GM19324 (cell line): ENCODE data around the gene FKBP10.
"Not testable (repeated sequence)": the region's sequence is repeated elsewhere in the genome, so short reads cannot be mapped to it uniquely, and the experiment has no call there.

Source experiments
- ATAC-seq: cut with Tn5 transposase; IDR thresholded peaks from one replicate; pipeline ENCODE4 v1.9.1; 2021; ENCODE audit warnings: mild to moderate bottlenecking, moderate library complexity; ENCODE audit not compliant: unreplicated experiment, low FRiP score

Gene FKBP10

DNA sequence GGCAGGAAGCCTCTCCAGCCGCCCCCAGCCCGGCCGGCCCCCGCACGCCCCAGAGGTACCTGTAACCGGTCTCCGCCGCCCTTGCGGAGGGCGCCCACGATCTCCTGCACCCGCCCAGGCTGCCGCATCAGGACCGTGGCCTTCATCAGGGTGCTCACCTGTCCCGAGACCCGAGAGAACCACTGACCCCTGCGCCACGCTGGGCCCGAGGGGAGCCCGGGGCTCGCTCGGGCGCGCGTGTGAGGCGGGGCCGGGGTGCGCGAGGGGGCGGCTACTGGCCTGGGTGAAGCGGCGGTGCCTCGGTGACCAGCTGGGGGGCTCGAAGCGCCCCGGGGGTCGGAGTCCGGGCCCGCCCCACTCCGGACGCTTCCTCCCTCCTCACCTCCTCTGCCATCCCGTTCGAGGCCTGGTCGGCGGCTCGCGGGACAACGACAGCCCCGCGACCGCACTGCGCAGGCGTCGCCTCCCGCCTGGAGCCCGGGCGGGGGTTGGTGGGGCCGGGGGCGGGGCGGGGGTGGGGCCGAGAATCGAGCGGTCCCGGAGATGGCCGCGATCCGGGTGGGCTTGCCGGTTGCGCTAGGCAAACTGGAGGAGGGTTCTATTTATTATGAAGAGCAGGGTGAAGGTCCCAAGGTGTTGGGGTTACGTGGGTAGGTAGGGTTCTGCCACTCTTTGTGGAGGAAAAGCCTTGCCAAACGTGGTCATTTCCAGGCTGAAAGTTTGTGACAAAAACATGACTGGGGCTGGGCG is 23.2 kb downstream of the FKBP10 start, which contains the start of gene NT5C3B:
Gene NT5C3B (minus strand): TSS at position 433 of the 750 bp plus-strand sequence. CDS start 39 bp downstream, at position 394.
- peak; percentile 75 for ATAC-seq

GRCh38 chr17:41836550-41837196 is 23.9 kb downstream of the FKBP10 start:
- no peak for ATAC-seq

DNA sequence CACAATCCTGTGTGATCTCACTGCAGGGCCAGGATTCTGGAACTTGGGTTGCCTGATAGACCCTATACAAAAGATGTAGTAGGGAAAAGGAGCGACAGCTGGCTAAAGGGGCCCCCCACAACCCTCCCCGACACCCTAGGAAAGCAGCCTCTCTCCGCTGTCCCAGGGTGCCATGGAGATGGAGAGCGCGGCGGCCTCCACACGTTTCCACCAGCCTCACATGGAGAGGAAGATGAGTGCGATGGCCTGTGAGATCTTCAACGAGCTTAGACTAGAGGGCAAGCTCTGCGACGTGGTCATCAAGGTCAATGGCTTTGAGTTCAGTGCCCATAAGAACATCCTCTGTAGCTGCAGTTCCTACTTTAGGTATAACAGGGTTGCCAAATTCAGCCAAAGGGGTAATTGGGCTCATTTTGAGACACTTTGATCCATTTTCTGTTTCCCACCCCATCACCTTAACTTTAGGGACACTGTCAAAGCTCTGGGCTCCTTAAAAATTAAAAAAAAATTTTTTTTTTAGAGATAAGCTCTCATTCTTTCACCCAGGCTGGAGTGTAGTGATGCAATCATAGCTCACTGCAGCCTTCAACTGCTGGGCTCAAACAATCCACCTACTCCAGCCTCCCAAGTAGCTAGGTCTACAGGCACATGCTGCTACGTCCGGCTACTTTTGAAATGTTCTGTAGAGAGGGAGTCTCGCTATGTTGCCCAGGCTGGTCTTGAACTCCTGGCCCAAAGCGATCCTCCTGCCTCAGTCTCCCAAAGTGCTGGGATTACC is 25.1 kb downstream of the FKBP10 start, which contains the start of gene KLHL10:
Gene KLHL10 (plus strand): TSS at position 65 of the 778 bp plus-strand sequence. CDS start 108 bp downstream, at position 173.
- no peak for ATAC-seq

GRCh38 chr17:41839448-41839847 is 26.6 kb downstream of the FKBP10 start:
- ATAC-seq, result not testable (repeated sequence)

DNA sequence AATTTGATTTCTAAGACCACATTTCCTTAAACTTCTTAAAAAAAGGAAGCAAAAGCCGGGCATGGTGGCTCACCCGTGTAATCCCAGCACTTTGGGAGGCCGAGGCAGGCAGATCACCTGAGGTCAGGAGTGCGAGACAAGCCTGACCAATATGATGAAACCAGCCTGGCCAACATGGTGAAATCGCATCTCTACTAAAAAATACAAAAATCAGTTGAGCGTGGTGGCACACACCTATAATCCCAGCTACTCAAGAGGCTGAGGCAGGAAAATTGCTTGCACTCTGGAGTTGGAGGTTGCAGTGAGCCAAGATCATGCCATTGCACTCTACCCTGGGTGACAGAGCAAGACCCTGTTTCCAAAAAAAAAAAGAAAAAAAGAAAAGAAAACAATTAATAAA is 28.0 kb downstream of the FKBP10 start:
- not testable (repeated sequence) for ATAC-seq

GRCh38 chr17:41844971-41845370 is 32.2 kb downstream of the FKBP10 start:
- ATAC-seq, result no peak

DNA sequence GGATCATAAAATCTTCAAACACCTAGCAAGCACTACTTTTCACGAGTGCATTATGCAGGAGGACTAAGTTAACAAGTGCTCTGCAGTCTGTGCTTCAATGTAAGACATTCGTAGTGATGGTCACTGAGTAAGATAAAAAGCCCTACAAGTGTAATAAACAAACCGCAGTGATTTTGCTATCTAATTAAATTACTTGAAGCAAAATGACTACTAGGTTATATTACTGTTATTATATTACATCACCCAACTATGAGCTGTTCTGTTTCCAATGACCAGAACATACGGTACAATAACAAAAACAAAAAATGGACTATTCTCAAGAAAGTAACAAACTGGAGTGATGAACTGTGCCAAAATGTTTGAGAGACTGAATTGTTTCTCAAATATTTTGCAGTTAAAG is 36.0 kb downstream of the FKBP10 start:
- ATAC-seq, result no peak

DNA sequence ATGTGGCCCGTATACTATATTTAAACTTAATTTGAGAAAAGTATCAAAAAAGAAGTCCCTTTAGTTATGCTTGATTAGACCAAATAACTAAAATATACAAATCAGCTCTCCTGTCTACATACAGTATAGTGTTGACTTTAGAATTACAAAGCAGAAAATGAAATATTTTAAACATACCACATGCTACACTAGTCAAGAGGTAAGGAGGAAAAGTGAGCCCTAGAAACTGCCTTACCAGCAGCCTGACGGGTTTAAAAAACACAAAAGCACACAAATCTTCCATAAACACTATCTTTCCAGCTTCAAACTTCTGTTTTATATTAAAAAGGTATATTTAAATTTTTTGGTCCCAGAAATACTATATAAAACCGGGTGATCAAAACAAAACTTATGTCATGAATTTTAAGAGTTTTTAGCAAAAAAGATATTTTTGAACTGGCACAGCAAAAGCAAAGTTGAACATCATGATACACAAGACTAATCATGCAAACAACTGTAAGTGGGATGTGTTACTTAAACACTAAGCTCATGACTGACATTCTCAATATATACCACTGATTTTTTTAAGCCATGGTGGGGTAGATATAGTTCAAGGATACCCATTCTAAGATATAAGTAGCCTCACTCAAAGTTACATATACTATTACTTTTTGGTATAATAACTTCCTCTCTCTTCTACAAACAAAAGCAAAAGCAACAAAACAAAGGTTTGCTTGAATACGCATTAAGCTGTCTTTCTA is 36.6 kb downstream of the FKBP10 start:
- no peak for ATAC-seq

- not testable (repeated sequence) for ATAC-seq
These were observed 38.6 kb downstream of the FKBP10 start for GRCh38 chr17:41851382-41851781.

- no peak for ATAC-seq
These were observed 47.6 kb downstream of the FKBP10 start for GRCh38 chr17:41860254-41860931.

DNA sequence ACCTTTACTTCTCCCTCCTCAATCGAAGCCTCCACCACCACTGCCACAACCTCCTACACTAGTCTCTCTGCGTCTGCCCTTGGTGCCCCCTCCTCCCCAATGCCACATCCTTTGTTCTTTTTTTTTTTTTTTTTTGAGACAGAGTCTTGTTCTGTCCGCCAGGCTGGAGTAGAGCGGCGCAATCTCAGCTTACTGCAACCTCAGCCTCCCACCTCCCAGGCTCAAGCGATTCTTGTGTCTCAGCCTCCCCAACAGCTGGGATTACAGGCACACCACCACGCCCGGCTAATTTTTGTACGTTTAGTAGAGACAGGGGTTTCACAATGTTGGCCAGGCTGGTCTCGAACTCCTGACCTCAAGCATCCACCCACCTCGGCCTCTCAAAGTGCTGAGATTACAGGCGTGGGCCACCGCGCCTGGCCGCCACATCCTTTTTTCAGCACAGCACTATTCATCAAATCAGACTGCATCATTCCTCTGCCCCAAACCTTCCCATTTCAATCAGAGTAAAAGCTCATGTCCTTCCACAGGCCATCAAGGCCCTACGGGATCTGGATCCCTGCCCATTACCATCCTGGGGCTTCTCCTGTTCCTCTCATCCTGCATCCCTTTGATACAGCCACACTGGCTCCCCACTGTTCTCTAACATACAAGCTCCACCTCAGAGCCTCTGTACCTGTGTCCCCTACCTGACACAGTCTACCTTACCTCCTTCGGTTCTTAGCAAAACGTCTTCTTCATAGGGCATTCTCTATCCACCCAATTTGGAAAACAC is 50.5 kb downstream of the FKBP10 start:
- no peak for ATAC-seq

DNA sequence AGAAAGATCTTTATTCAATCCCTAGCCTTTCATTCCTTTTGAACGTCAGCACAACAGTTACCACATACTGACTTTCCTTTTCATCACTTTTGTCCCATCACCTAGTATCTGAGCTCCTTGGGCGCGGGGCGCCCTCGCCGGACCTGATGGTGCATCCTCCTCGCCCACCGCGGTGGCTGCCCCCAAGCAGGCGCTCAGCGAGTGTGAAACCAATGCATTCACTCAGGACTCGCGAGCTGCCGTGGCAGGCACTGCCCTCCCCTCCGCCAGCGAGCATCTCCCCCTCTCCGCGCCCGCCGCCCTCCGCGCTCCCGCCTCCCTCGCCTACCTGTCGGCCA is 51.7 kb downstream of the FKBP10 start:
- peak; percentile 29 for ATAC-seq

DNA sequence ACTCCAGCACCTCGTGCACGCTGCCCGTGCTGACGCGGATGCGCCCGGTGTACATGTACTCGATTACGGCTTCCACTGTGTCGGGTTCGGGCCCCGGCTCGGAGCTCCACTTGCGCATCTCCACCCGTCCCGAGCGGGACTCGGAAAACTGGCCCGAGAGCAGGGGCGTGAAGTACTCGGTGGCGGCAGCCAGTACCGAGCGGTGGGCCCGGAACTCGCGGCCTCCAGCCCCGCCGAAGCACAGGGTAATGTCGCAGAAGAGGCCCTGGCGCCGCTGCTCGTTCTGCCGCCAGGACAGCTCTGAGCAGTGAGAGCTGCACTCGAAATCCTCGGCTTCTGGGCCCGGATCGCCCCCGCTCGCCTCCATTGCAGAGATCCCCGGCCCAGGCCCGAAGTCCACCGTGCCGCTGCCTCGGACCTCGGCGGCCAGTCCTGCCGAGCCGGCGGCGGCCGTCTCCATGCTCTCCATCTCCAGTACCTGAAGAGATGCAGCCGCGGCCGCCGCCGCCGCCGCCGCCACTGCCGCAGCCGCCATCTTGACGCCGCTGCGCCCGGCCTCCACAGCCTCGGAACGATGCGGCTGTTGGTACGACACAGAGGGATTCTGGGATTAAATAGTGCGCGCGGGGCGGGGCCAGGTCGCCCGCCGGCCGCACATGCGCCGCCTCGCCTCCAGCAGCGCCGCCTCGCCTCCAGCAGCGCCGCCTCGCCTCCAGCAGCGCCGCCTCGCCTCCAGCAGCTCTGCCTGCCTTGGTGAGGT is 52.2 kb downstream of the FKBP10 start, which contains the start of gene KLHL11:
Gene KLHL11 (minus strand): TSS at position 588 of the 760 bp plus-strand sequence. CDS start 53 bp downstream, at position 535.
- peak; percentile 84 for ATAC-seq

GRCh38 chr17:41865596-41865893 is 52.7 kb downstream of the FKBP10 start:
- no peak for ATAC-seq

- no peak for ATAC-seq
These were observed 55.8 kb downstream of the FKBP10 start for GRCh38 chr17:41868568-41868967.

DNA sequence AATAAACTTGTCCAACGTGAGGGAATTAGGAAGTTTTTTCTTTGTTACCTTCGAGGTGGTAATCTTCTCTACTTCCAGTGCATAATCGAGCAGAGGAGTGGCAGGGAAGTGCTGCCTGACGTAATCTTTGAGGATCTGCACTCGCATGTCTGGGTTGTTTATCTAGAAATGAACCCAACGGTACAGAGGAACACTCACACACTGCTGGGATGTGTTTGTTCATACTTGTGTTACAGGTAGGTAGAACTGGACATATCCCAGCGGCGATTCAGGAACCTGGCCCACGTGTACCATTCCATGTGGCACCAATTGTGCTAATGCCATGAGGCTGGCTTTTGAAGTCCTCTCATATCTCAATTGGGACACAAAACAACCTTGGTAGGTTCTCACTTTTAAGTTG is 56.6 kb downstream of the FKBP10 start:
- ATAC-seq, result no peak

DNA sequence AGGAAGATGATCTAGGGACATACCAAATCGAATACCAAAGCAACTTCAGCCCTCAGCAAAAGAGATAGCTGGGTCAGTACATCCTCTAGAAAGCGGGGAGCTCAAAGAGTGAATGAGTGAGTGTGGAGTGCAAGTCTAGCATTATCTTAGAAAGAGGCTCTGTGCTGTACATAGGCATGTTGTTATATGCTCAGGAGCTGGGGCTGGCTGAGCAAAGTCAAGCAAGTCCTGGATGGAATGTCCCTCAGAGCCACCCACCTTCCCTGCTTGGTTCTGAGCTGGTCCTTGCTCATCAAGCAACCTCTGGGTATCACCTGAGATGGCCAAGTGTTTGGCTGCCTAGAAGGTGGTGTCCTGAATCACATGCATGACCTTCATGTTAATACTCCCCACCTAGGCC is 57.3 kb downstream of the FKBP10 start:
- no peak for ATAC-seq

DNA sequence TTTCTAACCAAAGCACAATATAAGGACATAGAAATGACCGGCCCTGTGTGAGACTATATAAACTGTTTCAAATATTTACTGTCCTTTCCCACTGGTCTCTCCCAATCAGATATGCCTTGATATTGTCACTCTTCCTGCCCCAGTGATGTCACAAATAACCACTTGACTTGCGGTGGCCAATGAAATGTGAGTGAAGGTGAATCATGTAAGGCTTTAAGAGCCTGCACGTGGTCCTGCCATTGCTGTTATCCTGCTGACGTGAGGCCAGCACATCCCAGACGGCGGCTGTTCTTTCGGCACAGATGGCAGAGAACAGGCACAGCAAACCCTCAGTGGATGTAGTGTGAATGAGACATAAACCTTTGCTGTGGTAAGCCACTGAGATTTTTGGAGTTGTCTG is 57.8 kb downstream of the FKBP10 start:
- no peak for ATAC-seq

GRCh38 chr17:41871789-41872188 is 59.0 kb downstream of the FKBP10 start:
- ATAC-seq, result no peak
